GM12891 (cell line): ENCODE results near the gene MYO1C.

Experiments
- POLR2A ChIP-seq: IDR thresholded peaks from 2 replicates; pipeline ENCODE4 v1.6.1; 2011; ENCODE audit warnings: low read depth, low read length, control low read depth
- POLR2AphosphoS5 ChIP-seq: IDR thresholded peaks from 2 replicates; pipeline ENCODE4 v1.6.1; 2011; ENCODE audit warnings: low read depth, low read length, control low read depth

DNA sequence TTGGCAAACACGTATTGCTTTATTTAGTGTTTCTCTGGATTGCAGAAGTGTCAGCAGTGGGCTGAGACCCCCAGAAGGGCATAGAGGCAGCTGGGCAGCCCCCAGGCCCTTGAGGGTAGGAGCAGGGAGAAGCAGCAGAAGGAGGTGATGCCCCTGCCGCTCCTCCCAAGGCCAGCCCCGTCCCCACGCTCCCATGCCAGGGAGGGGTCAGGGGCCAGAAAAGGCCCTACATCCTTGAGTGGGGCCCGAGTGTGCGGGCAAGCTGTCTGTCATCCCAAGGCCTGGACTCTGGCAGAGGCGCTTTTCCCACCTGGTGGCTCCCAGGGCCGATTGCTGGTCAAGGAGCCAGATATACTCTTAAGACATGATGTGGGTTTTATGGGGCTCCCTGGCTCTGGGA lies 28.3 kb downstream of the MYO1C start:
- TF ChIP-seq POLR2AphosphoS5 = no peak
- no peak for TF ChIP-seq POLR2A
